Epidermal melanocyte (primary cell): Measurements from ENCODE around the gene PDCL2.
"Not testable (repeated sequence)": the region's sequence is repeated elsewhere in the genome, so short reads cannot be mapped to it uniquely, and the experiment has no call there.

Experiments used
- DNase-seq: peaks from one replicate; pipeline ENCODE4 v3.0.0; 2011; ENCODE audit warnings: low spot score; ENCODE audit not compliant: insufficient read length

PDCL2 gene

GRCh38 chr4:55598641-55599040 is 6.6 kb upstream of the PDCL2 start:
- no peak for DNase-seq

GRCh38 chr4:55588160-55588559 is 3.9 kb downstream of the PDCL2 start:
- DNase-seq: no peak

- not testable (repeated sequence) for DNase-seq
These were observed 9.3 kb downstream of the PDCL2 start for GRCh38 chr4:55582773-55583172.

GRCh38 chr4:55578341-55579010 is 13.6 kb downstream of the PDCL2 start:
- DNase-seq: no peak

GRCh38 chr4:55575513-55575912 is 16.5 kb downstream of the PDCL2 start:
- no peak for DNase-seq

GRCh38 chr4:55574252-55574651 is 17.8 kb downstream of the PDCL2 start:
- no peak for DNase-seq

GRCh38 chr4:55571806-55572205 is 20.2 kb downstream of the PDCL2 start:
- no peak for DNase-seq

- DNase-seq: no peak
These were observed 23.0 kb downstream of the PDCL2 start for GRCh38 chr4:55568905-55569504.

- DNase-seq: no peak
These were observed 30.2 kb downstream of the PDCL2 start for GRCh38 chr4:55561889-55562288.

GRCh38 chr4:55560096-55560495 is 31.9 kb downstream of the PDCL2 start:
- DNase-seq: no peak

- peak; percentile 42 for DNase-seq
These were observed 37.5 kb downstream of the PDCL2 start for GRCh38 chr4:55554453-55555030.

- no peak for DNase-seq
These were observed 38.4 kb downstream of the PDCL2 start for GRCh38 chr4:55553441-55554201.

GRCh38 chr4:55551964-55552363 is 40.1 kb downstream of the PDCL2 start:
- not testable (repeated sequence) for DNase-seq

- no peak for DNase-seq
These were observed 42.2 kb downstream of the PDCL2 start for GRCh38 chr4:55549888-55550287.

GRCh38 chr4:55547918-55548317 is 44.1 kb downstream of the PDCL2 start:
- no peak for DNase-seq

- DNase-seq: no peak
These were observed 44.6 kb downstream of the PDCL2 start for GRCh38 chr4:55547466-55547770.

- peak; percentile 61 for DNase-seq
These were observed 45.1 kb downstream of the PDCL2 start, which contains the start of gene CLOCK for GRCh38 chr4:55546756-55547465. Gene CLOCK, minus strand, starts transcription at chr4:55546909. Its CDS starts 64,124 bp downstream, at chr4:55482785.

GRCh38 chr4:55546506-55546755 is 45.6 kb downstream of the PDCL2 start:
- no peak for DNase-seq

GRCh38 chr4:55545641-55546505 is 46.2 kb downstream of the PDCL2 start:
- DNase-seq: peak; percentile 25

- no peak for DNase-seq
These were observed 46.9 kb downstream of the PDCL2 start for GRCh38 chr4:55545151-55545550.

GRCh38 chr4:55543858-55544257 is 48.2 kb downstream of the PDCL2 start:
- DNase-seq: no peak
